GM21825 (cell line): ENCODE measurements around the gene TTLL10.

Experiments
- ATAC-seq: cut with Tn5 transposase; IDR thresholded peaks from one replicate; pipeline ENCODE4 v1.9.1; 2021; ENCODE audit warnings: mild to moderate bottlenecking, moderate library complexity; ENCODE audit not compliant: unreplicated experiment

Gene TTLL10

DNA sequence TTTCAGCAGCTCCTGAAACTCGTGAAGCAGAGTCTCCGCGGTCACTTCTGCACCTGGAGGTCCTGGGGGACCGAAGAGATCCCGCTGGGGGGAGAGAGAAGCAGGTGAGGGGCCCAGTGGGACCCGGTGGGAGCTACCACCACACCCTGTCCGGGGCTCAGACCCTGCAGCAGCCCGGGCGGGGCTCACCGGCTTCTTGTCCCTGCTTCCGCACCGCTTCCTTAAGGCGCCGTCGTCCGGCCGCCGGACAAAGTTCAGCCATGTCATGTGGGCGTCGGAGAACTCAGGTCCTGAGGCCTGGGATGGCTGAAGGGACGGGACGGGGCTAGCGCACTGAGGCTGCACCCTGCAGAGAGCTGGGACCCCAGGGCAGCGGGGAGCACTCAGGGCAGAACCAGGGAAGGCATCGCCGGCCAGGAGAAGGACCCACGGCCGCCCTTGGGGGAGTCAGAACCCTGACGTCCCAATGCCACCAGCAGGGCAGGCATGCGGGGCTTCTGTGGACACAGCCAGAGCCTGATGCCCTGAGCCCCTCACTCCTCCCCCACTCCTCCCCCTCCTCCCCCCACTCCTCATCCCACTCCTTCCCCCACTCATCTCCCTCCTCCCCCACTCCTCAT, 70.6 kb downstream of the TTLL10 start:
- no peak for ATAC-seq

DNA sequence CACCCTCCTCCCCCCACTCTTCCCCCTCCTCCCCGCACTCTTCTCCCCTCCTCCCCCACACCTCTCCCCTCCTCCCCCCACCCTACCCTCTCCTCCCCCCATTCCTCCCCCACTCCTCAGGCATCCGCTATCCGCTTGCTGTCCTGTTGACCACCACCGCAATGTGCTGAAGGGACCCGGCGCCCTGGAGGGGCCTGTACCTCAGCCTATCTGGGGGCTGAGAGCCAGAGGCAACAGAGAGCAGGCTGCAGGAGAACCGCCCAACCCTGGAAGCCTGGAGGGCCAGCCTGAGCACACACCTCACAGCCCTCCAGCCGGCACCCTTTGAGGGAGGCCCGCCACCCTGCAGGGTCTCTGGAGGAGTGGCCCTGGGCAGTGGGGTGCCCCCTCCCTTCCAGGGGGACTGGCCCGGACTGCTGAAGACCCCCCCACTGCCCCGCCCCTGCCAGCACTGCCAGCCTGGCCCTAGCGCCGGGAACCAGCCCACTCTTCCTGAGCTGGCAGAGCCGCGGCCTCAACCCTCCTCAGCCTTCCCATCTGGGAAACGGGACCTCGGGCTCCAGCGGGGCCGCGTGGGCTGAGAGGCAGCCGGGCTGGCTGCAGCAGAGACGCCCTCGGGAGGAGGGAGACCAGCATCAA, 71.6 kb downstream of the TTLL10 start:
- ATAC-seq = no peak

DNA sequence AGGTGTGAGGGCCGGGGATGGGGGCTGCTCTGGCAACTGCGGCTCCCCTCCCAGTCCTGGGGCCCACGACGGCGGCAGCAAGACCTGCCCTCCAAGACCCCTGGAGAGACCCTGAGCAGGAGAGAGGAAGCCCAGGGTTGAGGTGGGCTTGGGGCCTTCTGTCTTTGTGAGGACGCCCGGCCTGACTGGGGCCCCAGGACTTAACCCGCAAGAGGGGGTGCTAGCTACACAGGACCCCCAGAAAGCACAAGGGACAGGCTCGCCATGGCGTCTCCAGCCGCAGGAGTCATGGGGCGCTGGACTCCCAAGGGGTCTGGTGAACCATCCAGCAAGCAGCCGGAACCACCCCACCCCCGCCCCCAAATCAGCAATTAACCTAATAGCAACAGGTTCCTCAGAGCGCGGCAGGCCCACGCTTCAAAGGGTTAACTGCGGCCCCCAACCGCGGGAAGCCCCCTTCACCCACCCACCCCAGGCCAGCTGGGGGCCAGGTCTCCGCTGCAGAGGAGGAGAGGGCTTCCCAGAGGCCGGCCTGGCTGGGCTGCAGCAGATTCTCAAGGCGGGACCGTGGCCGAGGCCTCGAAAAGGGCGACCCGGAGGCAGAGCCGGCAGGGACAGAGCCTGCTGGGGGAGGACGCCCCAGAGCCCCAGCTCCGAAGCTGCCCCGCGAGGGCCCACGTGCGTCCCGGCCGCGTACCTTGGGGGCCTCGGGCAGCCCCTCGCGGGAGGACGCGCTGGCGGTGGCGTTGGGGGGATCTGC, 72.3 kb downstream of the TTLL10 start:
- ATAC-seq = no peak

DNA sequence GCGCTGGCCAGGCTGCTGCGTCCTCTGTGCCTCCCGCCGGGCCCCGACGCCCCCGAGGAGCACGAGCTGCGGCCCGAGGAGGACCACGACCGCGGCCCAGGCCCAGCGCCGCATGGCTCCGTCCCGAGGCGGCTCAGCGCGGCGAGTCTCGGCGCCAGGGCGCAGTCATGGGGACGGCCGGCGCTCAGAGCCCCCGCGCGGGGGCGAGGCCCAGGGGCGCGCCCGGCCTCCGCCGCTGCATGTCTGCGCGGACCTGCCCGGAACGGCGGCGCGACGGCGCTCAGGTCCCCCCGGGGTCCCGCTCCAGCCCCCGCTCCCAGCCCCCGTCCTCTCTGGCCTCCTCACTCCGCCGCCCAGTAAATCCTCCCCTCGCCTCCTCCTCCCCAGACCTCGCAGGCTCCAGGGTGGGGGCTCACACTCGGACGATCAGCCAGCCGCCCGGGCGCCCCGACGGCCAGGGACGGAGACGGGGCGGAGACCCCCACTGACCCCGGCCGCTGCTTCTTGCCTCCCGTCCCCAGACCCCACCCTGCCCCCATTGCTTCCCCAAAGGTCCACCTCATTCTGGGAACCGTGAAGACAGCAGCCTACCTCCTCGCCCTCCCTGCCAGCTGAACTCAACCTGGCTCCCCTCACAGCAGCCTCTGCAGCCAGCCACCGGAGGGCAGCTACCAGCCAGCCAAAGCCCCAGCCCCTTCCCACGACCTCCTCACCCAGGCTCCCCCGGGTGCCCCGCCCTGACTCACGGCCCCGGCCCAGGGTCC, 73.1 kb downstream of the TTLL10 start, which contains the start of gene C1QTNF12:
Gene C1QTNF12, minus strand, starts transcription at position 146 of the 764 bp plus-strand sequence. Its CDS starts 32 bp downstream, at position 114.
- no peak for ATAC-seq

GRCh38 chr1:1247341-1247913, 73.7 kb downstream of the TTLL10 start:
- ATAC-seq = no peak
